Stimulated activated naive CD4-positive, alpha-beta T cell treated with Interleukin-2 at 50 U/mL for 16 hours (primary cell): ENCODE results near the gene VWA1.
"Not testable (repeated sequence)": the region's sequence is repeated elsewhere in the genome, so short reads cannot be mapped to it uniquely, and the experiment has no call there.

Source experiments
- DNase-seq: peaks from one replicate; lab custom pipeline; 2025; lab: John Stamatoyannopoulos, UW

VWA1 gene

DNA sequence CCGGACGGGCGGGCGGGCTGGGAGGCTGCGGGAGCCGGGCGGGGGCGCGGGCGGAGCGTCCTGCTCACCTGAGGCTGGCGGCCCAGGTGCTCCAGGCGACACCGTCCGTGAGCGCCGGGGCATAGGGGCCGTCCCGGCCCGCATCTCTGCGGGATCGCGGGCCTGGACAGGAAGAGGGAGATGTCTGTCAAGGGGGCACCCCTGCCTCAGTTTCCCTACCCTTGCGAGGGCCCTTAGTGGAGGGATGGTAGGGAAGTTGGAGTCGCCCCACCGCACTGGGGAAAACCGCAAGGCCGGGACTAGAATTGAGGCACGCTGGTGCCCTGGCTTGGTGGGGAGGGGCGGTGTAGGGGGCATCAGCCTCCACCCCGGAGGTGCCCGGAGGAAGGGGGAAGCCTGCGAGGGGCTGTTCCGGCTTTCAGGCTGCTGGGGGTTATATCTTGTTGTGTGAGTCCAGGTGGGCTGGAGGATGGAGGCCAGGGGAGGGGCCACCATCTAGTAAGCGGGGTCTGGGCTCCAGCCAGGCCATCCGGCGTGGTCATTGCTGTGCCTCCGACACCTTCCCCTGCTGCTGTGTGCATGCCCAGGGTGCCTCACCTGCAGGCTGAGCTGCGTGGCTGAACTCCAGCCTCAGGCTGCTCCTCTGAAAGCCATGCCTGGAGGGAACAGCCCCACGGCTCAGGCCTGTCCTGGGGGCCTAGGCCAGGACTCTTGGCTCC is 580 bp downstream of the VWA1 start:
- no peak for DNase-seq

DNA sequence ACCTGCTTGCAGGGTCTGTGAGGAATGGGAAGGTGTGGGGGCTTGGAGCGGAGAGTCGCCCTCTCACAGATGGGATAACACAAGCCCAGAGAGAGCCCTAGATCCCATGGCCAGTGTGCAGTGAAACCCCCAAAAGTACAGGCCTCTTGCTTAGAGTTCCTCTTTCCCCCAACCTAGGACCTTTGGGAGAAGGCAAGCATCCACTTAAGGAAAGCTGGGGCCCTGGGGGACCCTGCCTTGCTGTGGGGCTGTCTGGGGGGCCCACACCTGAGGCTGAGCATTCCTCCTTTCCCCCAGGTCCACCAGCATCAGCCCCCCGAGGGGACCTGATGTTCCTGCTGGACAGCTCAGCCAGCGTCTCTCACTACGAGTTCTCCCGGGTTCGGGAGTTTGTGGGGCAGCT is 1.1 kb downstream of the VWA1 start:
- no peak for DNase-seq

DNA sequence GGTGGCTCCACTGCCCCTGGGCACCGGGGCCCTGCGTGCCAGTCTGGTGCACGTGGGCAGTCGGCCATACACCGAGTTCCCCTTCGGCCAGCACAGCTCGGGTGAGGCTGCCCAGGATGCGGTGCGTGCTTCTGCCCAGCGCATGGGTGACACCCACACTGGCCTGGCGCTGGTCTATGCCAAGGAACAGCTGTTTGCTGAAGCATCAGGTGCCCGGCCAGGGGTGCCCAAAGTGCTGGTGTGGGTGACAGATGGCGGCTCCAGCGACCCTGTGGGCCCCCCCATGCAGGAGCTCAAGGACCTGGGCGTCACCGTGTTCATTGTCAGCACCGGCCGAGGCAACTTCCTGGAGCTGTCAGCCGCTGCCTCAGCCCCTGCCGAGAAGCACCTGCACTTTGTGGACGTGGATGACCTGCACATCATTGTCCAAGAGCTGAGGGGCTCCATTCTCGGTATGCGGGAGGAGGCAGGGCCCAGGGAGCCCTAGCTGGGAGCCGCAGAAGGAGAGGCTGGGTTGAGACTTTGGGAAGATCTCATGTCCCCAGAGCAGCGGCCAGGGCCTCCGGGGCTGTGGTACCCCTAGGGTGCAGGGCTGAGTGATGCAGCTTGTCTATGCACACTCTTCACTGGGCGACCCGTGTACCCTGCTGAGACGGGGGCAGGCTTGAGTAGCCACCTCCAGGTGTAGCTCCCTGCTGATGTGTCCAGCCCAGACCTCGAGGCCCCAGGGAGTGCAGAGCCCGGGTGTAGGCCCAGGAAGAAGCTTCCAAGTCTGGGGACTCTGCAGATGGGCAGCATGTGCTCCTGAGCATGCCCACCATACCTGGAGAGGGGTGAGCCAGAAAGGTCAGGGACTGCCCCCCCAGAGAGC is 1.8 kb downstream of the VWA1 start:
- no peak for DNase-seq

DNA sequence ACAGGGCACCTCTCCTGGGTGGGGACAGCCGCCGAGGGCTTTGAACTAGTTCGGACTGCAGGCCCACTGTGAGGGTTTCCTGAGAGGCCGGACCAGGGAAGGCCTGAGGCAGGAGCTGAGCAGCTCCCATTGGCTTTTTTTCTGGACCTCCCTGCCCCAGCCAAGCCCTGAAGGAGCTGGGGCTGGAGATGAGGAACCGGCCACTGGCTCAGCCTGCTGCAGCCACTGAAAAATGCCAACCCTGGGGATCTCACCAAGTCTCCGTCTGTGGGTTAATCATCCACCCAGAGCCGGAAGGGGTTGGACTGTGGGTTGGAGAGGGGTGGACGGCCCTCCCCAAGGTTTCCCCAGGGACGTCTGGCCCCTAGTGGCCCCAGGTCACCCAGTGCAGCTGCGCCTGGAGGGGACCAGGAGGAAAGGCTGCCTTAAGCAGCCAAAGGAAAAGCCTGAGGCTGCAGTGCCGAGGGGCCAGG is 2.5 kb downstream of the VWA1 start:
- no peak for DNase-seq

GRCh38 chr1:1438531-1439381 is 3.3 kb downstream of the VWA1 start:
- no peak for DNase-seq

- DNase-seq: no peak
Measured at GRCh38 chr1:1439546-1440261, 4.2 kb downstream of the VWA1 start.

GRCh38 chr1:1440262-1441001 is 4.9 kb downstream of the VWA1 start:
- no peak for DNase-seq

DNA sequence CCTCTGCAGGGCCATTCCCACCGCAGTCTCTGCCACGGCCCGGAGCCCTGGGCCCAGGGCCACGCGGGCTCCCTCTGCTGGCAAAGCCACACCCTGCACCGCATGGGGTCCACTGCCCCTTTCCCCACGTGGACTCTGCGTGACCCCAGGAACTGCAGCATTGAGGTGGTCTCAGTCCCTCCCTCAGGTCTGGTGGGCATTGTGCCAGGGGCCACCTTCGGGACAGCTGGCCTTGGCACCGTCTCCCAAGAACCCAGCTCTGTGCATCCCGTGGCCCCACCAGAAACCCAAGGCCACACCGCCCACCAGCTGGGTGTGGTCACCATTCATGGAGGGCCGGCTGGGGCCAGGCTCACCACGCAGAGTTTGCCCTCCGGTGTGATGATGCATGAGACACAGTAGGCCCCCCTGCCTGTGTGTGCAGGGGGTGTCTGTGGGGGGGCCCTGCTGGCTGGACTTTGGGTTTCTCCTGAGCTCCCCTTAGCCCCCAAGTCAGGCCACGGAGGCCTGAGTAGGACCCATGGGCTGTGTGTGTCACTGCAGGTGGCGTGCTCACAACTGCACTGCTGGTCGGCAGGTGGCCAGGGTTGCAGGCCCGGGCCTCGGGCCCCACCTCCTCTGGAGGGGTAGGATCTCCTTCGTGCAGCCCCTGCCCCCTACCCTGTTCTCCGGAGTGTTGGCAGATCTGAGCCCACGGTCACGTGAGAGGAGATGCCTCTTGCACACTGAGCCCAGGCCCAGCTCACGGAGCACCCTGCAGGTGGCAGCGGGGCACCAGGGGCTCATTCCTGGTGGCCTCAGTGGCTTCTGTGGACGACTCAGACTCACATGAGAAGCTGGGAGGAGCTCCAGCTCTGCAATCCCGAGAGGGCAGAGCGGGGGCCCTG is 5.8 kb downstream of the VWA1 start:
- peak; percentile 27 for DNase-seq

DNA sequence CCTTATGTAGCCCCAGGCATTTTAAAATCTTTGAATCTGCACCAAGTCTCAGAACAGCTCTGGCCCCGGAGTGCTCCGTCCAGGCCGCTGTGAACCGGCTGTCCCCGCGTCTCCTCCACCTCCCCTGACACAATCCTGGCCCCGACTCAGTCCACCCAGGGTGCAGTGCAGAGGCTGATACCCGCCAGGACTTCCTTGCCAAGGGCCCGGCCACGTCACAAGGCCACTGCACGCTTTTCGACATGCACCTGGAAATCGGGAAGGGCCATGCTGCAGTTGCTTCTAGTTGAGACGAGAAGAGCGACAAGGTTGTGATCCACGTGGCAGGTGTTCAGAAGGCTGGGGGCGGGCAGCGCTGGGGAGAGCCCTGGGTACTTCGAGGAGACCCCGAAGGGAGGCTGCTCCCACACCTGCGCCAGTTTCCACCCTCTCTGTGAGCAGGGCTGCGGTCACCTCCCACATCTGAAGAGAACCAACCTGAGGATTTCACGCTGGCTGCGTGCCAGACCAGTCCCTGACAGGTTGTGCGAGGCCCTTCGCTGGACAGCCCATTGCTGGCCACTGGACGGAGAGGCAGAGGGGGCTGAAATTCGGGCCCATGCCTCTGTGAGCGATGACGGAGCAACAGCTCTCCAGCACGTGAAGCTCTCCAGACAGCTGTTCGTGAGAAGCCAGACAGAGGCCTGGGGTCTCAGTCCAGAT is 6.7 kb downstream of the VWA1 start:
- no peak for DNase-seq

- DNase-seq: not testable (repeated sequence)
Measured at GRCh38 chr1:1446631-1447030, 11.1 kb downstream of the VWA1 start.

DNA sequence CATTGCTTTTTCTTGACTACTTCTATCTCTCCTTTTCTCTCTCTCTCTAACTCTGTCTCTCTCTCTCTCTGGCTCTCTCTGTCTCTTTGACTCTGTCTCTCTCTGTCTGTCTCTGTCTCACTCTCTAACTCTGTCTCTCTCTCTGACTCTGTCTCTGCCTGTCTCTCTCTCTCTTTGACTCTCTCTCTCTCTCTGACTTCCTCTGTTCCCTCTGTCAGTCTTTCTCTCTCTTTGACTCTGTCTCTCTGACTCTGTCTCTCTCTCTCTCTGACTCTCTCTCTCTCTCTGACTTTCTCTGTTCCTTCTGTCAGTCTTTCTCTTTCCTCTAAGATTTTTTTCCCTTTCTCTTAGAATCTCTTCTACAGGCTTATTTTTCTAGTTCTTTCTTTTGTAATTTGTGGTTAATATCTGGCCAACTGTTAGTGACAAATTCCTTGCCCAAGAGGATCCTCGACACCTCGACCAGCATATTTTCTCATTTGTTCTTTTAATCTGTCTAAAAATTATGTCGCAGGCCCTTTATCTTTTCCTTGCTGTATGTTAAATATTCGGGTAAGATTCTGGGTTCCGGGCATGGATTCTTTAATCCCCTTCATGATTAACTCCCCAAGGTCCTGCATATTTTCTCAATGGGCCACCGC is 13.7 kb downstream of the VWA1 start, which contains the start of gene ATAD3C:
TSS of gene ATAD3C (plus strand) at position 591 of the 641 bp plus-strand sequence. CDS start 995 bp downstream, outside the sequence.
- DNase-seq: no peak

- not testable (repeated sequence) for DNase-seq
Measured at GRCh38 chr1:1450616-1451015, 15.1 kb downstream of the VWA1 start.

GRCh38 chr1:1451696-1452364 is 16.3 kb downstream of the VWA1 start:
- DNase-seq: no peak

GRCh38 chr1:1452365-1452739 is 16.9 kb downstream of the VWA1 start:
- DNase-seq: not testable (repeated sequence)

DNA sequence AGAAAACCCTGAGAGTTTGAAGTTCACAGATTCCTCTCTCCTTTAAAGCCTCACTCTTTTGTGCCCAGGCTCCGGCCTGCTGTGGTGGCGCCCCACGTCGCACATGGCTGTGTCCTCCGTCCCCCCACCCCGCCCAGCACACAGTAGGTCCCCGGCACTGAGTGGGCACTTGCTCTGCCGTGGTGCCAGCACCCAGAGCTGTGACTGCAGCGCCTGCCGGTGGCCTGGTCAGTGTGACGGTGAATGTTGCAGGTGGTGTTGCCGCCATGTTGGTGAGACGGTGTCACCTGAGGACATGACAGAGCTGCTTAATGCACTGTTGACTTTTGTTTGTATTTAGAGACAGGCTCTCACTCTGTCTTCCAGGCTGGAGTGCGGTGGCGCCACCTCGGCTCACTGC is 17.4 kb downstream of the VWA1 start:
- no peak for DNase-seq

- not testable (repeated sequence) for DNase-seq
Measured at GRCh38 chr1:1454286-1455056, 19.0 kb downstream of the VWA1 start.

DNA sequence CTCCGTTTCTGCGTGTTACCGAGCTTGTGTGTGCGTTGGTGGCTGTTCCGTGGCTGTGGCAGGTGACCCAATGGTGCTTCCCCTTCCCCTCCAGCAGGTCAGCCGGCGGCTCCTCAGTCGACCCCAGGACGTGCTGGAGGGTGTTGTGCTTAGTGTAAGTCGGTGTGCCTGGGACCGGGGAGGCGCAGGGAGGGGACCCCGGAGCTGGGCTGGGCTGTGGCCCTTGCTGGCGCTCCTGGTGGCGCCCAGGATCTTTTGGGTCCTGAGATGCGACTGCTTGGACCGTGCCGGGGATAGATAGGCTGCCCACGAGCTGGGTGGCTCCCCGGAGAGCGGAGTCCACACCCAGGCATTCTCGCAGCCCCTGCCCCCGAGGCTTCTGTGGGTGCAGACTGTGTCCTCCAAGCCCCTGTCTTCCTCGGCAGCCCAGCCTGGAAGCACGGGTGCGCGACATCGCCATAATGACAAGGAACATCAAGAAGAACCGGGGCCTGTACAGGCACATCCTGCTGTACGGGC is 19.9 kb downstream of the VWA1 start:
- DNase-seq: no peak
